CD4-positive, alpha-beta memory T cell (primary cell): ENCODE data around the gene COLEC11. TPM values are rescaled to one million over a fixed set of nuclear protein-coding genes. Genes with fewer than 3 reads are reported as not detected.
"Not testable (repeated sequence)": the region's sequence is repeated elsewhere in the genome, so short reads cannot be mapped to it uniquely, and the experiment has no call there.

Experiments used
- CTCF ChIA-PET: fragments of 350-600 bp; sonication (Branson Sonifier 250); formaldehyde crosslinking; loops from one replicate; lab custom pipeline; 2021; ENCODE audit warnings: inconsistent platforms; ENCODE audit not compliant: partially characterized antibody; lab: Charles Lee
- POLR2A ChIA-PET: fragments of 350-600 bp; sonication (Branson Sonifier 250); formaldehyde crosslinking; loops from one replicate; lab custom pipeline; 2021; ENCODE audit not compliant: partially characterized antibody; lab: Charles Lee
- DNase-seq, 5 donors: peaks; one replicate each; pipeline versions ENCODE4 v3.0.0 to v3.0.0-alpha.2; 2020 to 2022; ENCODE audit warnings: mixed read lengths in 1 of 5
- H3K27ac ChIP-seq: one replicate; pipeline ENCODE4 v1.7.0; 2013; ENCODE audit warnings: low read depth, low read length
- H3K27me3 ChIP-seq: 2 replicates; pipeline ENCODE4 v1.7.0; 2013; ENCODE audit warnings: mild to moderate bottlenecking, low read length, moderate library complexity; ENCODE audit not compliant: insufficient read depth
- H3K36me3 ChIP-seq: 2 replicates; pipeline ENCODE4 v1.7.0; 2013; ENCODE audit warnings: mild to moderate bottlenecking, low read length, moderate library complexity; ENCODE audit not compliant: insufficient read depth
- H3K4me1 ChIP-seq: 2 replicates; pipeline ENCODE4 v1.7.0; 2013; ENCODE audit warnings: mild to moderate bottlenecking, low read length, moderate library complexity; ENCODE audit not compliant: insufficient read depth
- H3K4me3 ChIP-seq, 2 donors: one replicate each; pipeline ENCODE4 v1.7.0; 2013; ENCODE audit warnings: low read length in 2 of 2, mild to moderate bottlenecking in 1 of 2
- H3K9me3 ChIP-seq, 2 donors: one replicate each; pipeline ENCODE4 v1.7.0; 2013; ENCODE audit warnings: low read length in 2 of 2, control low read depth in 1 of 2; ENCODE audit not compliant: control insufficient read depth in 1 of 2
- H3K27ac Mint-ChIP-seq, 7 donors: one replicate each; pipeline ENCODE4 v1.8.0; 2020 to 2021; ENCODE audit warnings: mixed read lengths in 7 of 7, mild to moderate bottlenecking in 6 of 7, inconsistent platforms in 3 of 7, moderate library complexity in 3 of 7
- H3K27me3 Mint-ChIP-seq, 2 donors: one replicate each; pipeline ENCODE4 v1.8.0; 2020 to 2021; ENCODE audit warnings: mixed read lengths in 2 of 2
- H3K36me3 Mint-ChIP-seq, 2 donors: one replicate each; pipeline ENCODE4 v1.8.0; 2020 to 2021; ENCODE audit warnings: mixed read lengths in 2 of 2, inconsistent platforms in 1 of 2, mild to moderate bottlenecking in 1 of 2
- H3K4me1 Mint-ChIP-seq, 4 donors: one replicate each; pipeline ENCODE4 v1.8.0; 2020 to 2021; ENCODE audit warnings: mixed read lengths in 4 of 4, mild to moderate bottlenecking in 1 of 4
- H3K4me3 Mint-ChIP-seq, 8 donors: one replicate each; pipeline ENCODE4 v1.8.0; 2020 to 2021; ENCODE audit warnings: mixed read lengths in 8 of 8, mild to moderate bottlenecking in 7 of 8, moderate library complexity in 6 of 8, inconsistent platforms in 3 of 8
- H3K9me3 Mint-ChIP-seq, 8 donors: one replicate each; pipeline ENCODE4 v1.8.0; 2020 to 2021; ENCODE audit warnings: mixed read lengths in 8 of 8, mild to moderate bottlenecking in 5 of 8, inconsistent platforms in 3 of 8, moderate library complexity in 1 of 8
- intact Hi-C: fragments of 100-400 bp; cut with micrococcal nuclease; formaldehyde crosslinking; loops from one replicate; pipeline ENCODE4 v1.15.1; 2023
- polyA plus RNA-seq, 2 donors: library from polyadenylated mRNA; unstranded; fragments of 300-500 nt; fragmentation: Illumina TruSeq; gene quantifications; one replicate each; pipeline ENCODE4 v1.2.3, GENCODE V29; 2021
- total RNA-seq, 2 experiments: library from RNA; stranded (reverse); gene quantifications; one replicate each; pipeline ENCODE4 v1.2.3, GENCODE V29; 2021

Gene COLEC11
- total and polyA plus RNA-seq, 4 experiments from 2014 or later, result 0.30 TPM; not detected in 3

- H3K27ac ChIP-seq, result no peak overlapping the region
- Mint-ChIP-seq H3K4me1 (peaks cover 0 to 7% (median 1%) of the 10 kb centered on the region in 4 donors), H3K4me3 (no peak overlapping the region), H3K27me3 (peaks cover 0 to 2% of the 10 kb centered on the region in 2 donors), H3K36me3 (no peaks in the 10 kb centered on the region), H3K27ac (peak overlapping the region in 1 of 7 donors; percentile 17), H3K9me3 (peaks cover 0 to 21% (median 8%) of the 10 kb centered on the region in 8 donors)
- H3K9me3 ChIP-seq, result no peaks in the 10 kb centered on the region
- H3K4me1 ChIP-seq, result no peaks in the 10 kb centered on the region
- H3K4me3 ChIP-seq, result no peak overlapping the region
- no peak for DNase-seq
- ChIA-PET POLR2A (no interaction called here), CTCF (no interaction called here)
- intact Hi-C loops, result no loop called here
- H3K27me3 ChIP-seq, result no peaks in the 10 kb centered on the region
- H3K36me3 ChIP-seq, result no peaks in the 10 kb centered on the region
These were observed 16.7 kb downstream of the COLEC11 start for GRCh38 chr2:3611589-3611988.

- CTCF ChIA-PET, result no interaction called here
- Mint-ChIP-seq H3K27me3 (peaks cover 0 to 2% of the 10 kb centered on the region in 2 donors), H3K36me3 (peaks cover 0 to 6% of the 10 kb centered on the region in 2 donors), H3K9me3 (peaks cover 0 to 32% (median 14%) of the 10 kb centered on the region in 8 donors), H3K4me1 (peaks cover 0 to 7% (median 1%) of the 10 kb centered on the region in 4 donors), H3K4me3 (no peak overlapping the region), H3K27ac (no peak overlapping the region)
- no peaks in the 10 kb centered on the region for H3K9me3 ChIP-seq
- POLR2A ChIA-PET, result no interaction called here
- no peaks in the 10 kb centered on the region for H3K27me3 ChIP-seq
- no peaks in the 10 kb centered on the region for H3K36me3 ChIP-seq
- H3K4me1 ChIP-seq, result no peaks in the 10 kb centered on the region
- H3K4me3 ChIP-seq, result no peak overlapping the region
- intact Hi-C loops, result no loop called here
- DNase-seq, result no peak
- H3K27ac ChIP-seq, result no peak overlapping the region
These were observed 18.0 kb downstream of the COLEC11 start for GRCh38 chr2:3612639-3613523.

DNA sequence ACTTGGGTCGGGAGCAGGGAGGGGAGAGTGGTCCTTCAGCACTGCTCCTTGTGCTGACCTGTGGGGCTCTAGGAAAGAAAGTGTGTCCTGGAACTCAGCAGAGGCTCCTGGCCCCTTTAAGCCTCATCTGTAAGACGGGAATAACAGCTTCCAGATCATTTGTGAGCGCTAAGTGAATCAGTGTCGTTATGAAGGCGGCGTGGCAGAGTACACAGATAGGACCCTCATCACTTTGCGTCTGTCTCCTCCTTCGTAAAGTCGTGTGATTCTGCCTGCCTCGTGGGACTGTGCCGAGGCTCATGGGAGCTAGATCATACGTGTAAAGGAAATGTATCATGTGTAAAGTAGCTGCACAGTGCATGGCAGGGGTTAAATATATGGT is 18.6 kb downstream of the COLEC11 start:
- Histone ChIP-seq H3K27me3 (no peaks in the 10 kb centered on the region), H3K36me3 (no peaks in the 10 kb centered on the region), H3K27ac (no peak overlapping the region), H3K9me3 (no peaks in the 10 kb centered on the region), H3K4me3 (no peak overlapping the region), H3K4me1 (no peaks in the 10 kb centered on the region)
- intact Hi-C loops, result no loop called here
- Mint-ChIP-seq H3K9me3 (peaks cover 0 to 35% (median 15%) of the 10 kb centered on the region in 8 donors), H3K36me3 (peaks cover 0 to 6% of the 10 kb centered on the region in 2 donors), H3K4me3 (no peak overlapping the region), H3K27ac (no peak overlapping the region), H3K27me3 (peaks cover 0 to 2% of the 10 kb centered on the region in 2 donors), H3K4me1 (peaks cover 0 to 5% (median 1%) of the 10 kb centered on the region in 4 donors)
- ChIA-PET POLR2A (no interaction called here), CTCF (no interaction called here)
- no peak for DNase-seq

DNA sequence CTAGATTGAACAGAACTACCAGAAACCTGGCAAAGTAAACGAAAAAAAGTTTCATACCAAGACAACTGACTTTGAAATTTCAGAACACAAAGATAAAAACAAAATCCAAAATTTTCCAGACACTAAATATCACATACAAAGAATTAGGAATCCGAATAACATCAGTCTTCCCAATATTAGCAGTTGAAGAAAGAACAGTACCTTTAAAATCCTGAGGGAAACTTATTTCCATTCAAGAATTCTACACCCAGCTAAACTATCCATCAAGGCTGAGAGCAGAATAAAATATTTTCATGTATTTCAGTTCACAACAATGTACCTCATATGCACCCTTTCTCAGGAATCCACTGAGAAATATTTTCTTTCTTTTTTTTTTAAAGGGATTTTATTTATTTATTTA is 19.8 kb downstream of the COLEC11 start:
- H3K27ac ChIP-seq, H3K9me3 ChIP-seq, H3K27me3 Mint-ChIP-seq, H3K4me1 Mint-ChIP-seq, intact Hi-C loops, CTCF ChIA-PET, POLR2A ChIA-PET, H3K27ac Mint-ChIP-seq, H3K4me3 Mint-ChIP-seq, H3K4me1 ChIP-seq, DNase-seq, H3K36me3 Mint-ChIP-seq, H3K4me3 ChIP-seq, H3K36me3 ChIP-seq, H3K27me3 ChIP-seq: not testable (repeated sequence)
- peaks cover 0 to 35% (median 15%) of the 10 kb centered on the region in 8 donors for H3K9me3 Mint-ChIP-seq

DNA sequence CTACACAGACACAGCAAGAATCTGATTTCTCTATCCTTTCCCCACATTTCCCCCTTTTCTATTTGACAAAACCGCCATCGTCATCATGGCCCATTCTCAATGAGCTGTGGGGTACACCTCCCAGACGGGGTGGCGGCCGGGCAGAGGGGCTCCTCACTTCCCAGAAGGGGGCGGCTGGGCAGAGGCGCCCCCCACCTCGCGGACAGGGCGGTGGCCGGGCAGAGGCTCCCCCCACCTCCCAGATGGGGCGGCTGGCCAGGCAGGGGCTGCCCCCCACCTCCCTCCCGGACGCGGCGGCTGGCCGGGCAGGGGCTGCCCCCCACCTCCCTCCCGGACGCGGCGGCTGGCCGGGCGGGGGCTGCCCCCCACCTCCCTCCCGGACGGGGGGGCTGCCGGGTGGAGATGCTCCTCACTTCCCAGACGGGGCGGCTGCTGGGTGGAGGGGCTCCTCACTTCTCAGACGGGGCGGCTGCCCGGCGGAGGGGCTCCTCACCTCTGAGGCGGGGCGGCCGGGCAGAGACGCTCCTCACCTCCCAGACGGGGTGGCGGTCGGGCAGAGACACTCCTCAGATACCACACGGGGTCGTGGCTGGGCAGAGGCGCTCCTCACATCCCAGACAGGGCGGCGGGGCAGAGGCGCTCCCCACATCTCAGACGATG is 20.8 kb downstream of the COLEC11 start:
- POLR2A ChIA-PET, intact Hi-C loops, H3K36me3 Mint-ChIP-seq: not testable (repeated sequence)

GRCh38 chr2:3616435-3617197 is 21.7 kb downstream of the COLEC11 start:
- H3K4me3 Mint-ChIP-seq, H3K27me3 Mint-ChIP-seq, H3K27ac Mint-ChIP-seq, POLR2A ChIA-PET, intact Hi-C loops, H3K36me3 ChIP-seq, H3K27ac ChIP-seq, H3K36me3 Mint-ChIP-seq, H3K4me1 ChIP-seq, H3K27me3 ChIP-seq, CTCF ChIA-PET, H3K9me3 ChIP-seq, H3K4me3 ChIP-seq, DNase-seq, H3K4me1 Mint-ChIP-seq: not testable (repeated sequence)
- H3K9me3 Mint-ChIP-seq, result peaks cover 0 to 35% (median 15%) of the 10 kb centered on the region in 8 donors

More for the DNA sequence above, 20.8 kb downstream of the COLEC11 start:
- H3K4me3 Mint-ChIP-seq, H3K4me3 ChIP-seq, H3K27ac Mint-ChIP-seq, H3K36me3 ChIP-seq, H3K4me1 Mint-ChIP-seq, H3K27ac ChIP-seq, DNase-seq, H3K4me1 ChIP-seq, H3K9me3 ChIP-seq, H3K27me3 Mint-ChIP-seq, CTCF ChIA-PET, H3K27me3 ChIP-seq: not testable (repeated sequence)
- peaks cover 0 to 35% (median 15%) of the 10 kb centered on the region in 8 donors for H3K9me3 Mint-ChIP-seq
